ENCODE data around the gene DVL2.

Gene DVL2

DNA sequence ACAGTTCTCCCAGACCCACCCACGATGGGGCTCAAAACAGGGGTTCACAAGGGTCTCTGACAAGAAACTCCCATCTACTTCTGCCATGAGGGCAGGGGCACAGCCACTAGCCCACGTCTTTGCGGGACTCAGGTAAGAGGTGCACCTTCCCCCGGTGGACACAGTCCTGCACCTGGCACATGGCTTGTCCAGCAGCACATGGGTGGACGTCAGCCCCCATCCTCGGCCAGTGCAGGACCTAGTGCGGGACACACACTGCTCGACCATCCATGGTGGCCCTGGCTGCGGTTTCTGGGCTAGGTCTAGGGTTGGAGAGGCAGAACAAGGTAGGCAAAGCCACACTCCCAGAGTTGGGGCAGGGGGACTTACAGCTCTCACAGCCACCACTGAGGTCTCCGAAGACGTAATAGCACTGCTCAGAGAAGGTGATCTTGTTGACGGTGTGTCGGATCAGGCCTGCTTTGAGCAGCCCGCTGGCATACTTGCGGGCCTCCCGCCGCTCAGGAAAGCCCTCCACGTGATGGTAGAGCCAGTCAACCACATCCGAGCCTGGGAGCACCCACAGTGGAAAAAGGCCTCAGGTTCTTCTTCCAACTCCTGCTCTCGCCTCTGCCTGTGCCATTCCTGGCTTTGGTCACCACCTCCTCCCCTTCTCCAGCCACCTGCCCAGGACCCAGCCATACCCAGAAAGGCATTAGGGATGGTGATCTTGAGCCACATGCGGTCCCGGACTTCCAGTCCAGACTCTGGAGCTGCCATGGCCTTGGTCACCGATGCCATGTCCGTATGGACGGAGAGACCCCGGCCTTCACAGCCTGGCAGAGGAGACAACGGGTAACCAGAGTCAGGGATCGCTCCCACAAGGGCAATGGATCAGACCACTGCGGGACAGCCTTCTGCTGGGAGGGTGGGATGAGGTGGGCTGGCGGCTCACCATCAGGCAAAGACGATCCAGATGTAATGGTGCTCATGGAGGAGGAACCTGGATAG, 7.3 kb downstream of the DVL2 start:
- DNase-seq (ENCODE audit: low read depth), result no peak
- TF ChIP-seq, protein P1, sequence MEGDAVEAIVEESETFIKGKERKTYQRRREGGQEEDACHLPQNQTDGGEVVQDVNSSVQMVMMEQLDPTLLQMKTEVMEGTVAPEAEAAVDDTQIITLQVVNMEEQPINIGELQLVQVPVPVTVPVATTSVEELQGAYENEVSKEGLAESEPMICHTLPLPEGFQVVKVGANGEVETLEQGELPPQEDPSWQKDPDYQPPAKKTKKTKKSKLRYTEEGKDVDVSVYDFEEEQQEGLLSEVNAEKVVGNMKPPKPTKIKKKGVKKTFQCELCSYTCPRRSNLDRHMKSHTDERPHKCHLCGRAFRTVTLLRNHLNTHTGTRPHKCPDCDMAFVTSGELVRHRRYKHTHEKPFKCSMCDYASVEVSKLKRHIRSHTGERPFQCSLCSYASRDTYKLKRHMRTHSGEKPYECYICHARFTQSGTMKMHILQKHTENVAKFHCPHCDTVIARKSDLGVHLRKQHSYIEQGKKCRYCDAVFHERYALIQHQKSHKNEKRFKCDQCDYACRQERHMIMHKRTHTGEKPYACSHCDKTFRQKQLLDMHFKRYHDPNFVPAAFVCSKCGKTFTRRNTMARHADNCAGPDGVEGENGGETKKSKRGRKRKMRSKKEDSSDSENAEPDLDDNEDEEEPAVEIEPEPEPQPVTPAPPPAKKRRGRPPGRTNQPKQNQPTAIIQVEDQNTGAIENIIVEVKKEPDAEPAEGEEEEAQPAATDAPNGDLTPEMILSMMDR (IDR thresholded peaks at IDR 0.05; ENCODE audit: low read depth, low read length), result no peak
- no peak for TF ChIP-seq POLR2A (IDR thresholded peaks at IDR 0.05; ENCODE audit: extremely low read depth, insufficient read length)
- TF ChIP-seq MYC (IDR thresholded peaks at IDR 0.05; ENCODE audit: low read depth, low read length), result no peak
- TF ChIP-seq MAX (IDR thresholded peaks at IDR 0.05; ENCODE audit: low read depth, low read length), result no peak
- no peak overlapping the region for H3K4me3 ChIP-seq (ENCODE audit: low read depth, low read length)

- TF ChIP-seq, protein P1 (IDR thresholded peaks at IDR 0.05; ENCODE audit: low read depth, low read length), result no peak
- no peak for TF ChIP-seq MAX (IDR thresholded peaks at IDR 0.05; ENCODE audit: low read depth, low read length)
- TF ChIP-seq MYC (IDR thresholded peaks at IDR 0.05; ENCODE audit: low read depth, low read length), result no peak
- TF ChIP-seq POLR2A (IDR thresholded peaks at IDR 0.05; ENCODE audit: extremely low read depth, insufficient read length), result no peak
- H3K4me3 ChIP-seq (ENCODE audit: low read depth, low read length), result no peak overlapping the region
- DNase-seq (ENCODE audit: low read depth), result no peak
Measured at GRCh38 chr17:7225711-7226331, 8.5 kb downstream of the DVL2 start.

- DNase-seq (ENCODE audit: low read depth), result no peak
- H3K4me3 ChIP-seq (ENCODE audit: low read depth, low read length), result no peak overlapping the region
- TF ChIP-seq, protein P1 (IDR thresholded peaks at IDR 0.05; ENCODE audit: low read depth, low read length), result no peak
- no peak for TF ChIP-seq MYC (IDR thresholded peaks at IDR 0.05; ENCODE audit: low read depth, low read length)
Measured at GRCh38 chr17:7224661-7225111, 9.6 kb downstream of the DVL2 start.

GRCh38 chr17:7224110-7224509, 10.2 kb downstream of the DVL2 start:
- no peak for DNase-seq (ENCODE audit: low read depth)
- no peak overlapping the region for H3K4me3 ChIP-seq (ENCODE audit: low read depth, low read length)
- TF ChIP-seq POLR2A (IDR thresholded peaks at IDR 0.05; ENCODE audit: extremely low read depth, insufficient read length) (no peak), MYC (IDR thresholded peaks at IDR 0.05; ENCODE audit: low read depth, low read length) (no peak), MAX (IDR thresholded peaks at IDR 0.05; ENCODE audit: low read depth, low read length) (no peak)
- TF ChIP-seq, protein P1 (IDR thresholded peaks at IDR 0.05; ENCODE audit: low read depth, low read length), result no peak

GRCh38 chr17:7223375-7223774, 10.9 kb downstream of the DVL2 start:
- DNase-seq (ENCODE audit: low read depth), result no peak
- H3K4me3 ChIP-seq (ENCODE audit: low read depth, low read length), result no peak overlapping the region
- TF ChIP-seq MAX (IDR thresholded peaks at IDR 0.05; ENCODE audit: low read depth, low read length), result no peak
- TF ChIP-seq, protein P1 (IDR thresholded peaks at IDR 0.05; ENCODE audit: low read depth, low read length), result no peak
- no peak for TF ChIP-seq MYC (IDR thresholded peaks at IDR 0.05; ENCODE audit: low read depth, low read length)
- TF ChIP-seq POLR2A (IDR thresholded peaks at IDR 0.05; ENCODE audit: extremely low read depth, insufficient read length), result no peak

Measured in NB4 (cell line).